GM19438 (cell line): ENCODE data around the gene C17orf113.
"Not testable (repeated sequence)": the region's sequence is repeated elsewhere in the genome, so short reads cannot be mapped to it uniquely, and the experiment has no call there.

ENCODE experiments used
- ATAC-seq: cut with Tn5 transposase; IDR thresholded peaks from one replicate; pipeline ENCODE4 v1.9.1; 2021; ENCODE audit warnings: low read depth; ENCODE audit not compliant: unreplicated experiment

The C17orf113 gene

DNA sequence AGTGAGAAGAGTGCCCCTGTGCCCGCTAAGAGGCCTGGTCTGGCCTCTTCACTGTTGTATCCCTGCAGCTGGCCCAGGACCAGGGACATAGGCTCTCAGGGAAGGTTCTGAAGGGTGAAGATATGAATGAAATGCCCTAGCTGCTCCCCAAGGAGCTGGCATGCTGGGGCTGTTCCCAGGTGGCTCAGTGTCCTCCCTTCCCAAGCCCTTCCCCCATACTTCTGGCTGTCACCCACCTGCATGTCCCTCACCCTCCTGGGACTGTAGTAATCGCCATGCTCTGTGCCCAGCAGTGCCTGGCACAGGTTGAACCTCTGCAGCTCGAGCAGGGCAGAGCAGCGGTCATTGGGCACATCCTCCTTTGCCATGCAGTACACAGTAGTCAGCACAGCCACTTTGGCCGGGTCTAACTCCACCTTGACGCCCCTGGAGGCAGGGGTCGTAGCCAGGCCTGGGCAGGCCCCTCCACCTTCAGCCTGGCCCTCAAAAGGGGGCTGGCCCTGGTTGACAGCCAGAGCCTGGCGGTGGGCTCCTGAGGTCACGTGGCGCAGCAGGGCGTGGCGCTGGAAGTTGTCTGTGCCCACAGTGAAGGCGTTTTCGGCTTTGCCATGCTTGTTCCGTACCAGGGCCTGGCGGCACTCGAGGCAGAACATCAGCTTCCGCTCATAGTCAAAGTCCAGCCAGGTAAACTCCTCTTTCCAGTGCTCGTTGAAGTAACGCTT is 7.6 kb downstream of the C17orf113 start:
- no peak for ATAC-seq

DNA sequence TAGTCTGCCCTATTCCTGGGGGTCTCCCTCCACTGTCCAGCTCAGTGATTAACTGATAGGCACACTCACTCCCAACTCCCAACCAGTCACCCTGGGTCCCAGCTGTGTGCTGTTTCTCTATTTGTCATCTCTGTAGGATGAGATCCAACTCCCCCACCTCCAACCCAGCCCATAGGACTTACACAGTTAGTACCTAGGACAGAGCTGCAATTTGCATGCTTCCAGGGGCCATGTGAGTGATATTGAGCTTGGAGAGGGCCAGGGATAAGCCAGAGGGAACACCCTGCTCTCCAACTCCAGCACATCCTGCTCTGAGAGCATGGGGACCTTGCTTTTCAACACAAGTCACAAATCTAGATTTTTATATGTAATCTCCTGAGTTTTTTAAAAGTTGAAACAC is 8.8 kb downstream of the C17orf113 start:
- no peak for ATAC-seq

DNA sequence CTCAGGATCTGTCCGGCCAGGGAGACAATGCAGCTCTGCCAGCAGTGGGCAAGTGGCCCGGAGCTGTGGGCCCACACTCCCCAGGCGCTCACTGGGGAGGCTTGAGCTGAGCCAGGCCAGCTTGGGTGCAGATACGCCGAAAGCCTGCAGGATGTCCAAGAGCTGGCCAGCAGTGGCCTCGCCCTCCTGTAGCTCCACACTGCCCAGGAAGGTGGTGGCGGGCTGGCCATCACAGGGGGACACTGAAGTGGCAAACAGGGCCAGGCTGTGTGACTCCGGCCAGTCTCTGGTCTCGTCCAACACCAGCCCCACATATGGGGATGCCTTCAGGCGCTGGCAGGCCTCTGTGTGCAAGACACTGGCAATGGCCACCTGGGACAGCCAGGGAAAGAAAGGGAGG is 9.6 kb downstream of the C17orf113 start:
- no peak for ATAC-seq

DNA sequence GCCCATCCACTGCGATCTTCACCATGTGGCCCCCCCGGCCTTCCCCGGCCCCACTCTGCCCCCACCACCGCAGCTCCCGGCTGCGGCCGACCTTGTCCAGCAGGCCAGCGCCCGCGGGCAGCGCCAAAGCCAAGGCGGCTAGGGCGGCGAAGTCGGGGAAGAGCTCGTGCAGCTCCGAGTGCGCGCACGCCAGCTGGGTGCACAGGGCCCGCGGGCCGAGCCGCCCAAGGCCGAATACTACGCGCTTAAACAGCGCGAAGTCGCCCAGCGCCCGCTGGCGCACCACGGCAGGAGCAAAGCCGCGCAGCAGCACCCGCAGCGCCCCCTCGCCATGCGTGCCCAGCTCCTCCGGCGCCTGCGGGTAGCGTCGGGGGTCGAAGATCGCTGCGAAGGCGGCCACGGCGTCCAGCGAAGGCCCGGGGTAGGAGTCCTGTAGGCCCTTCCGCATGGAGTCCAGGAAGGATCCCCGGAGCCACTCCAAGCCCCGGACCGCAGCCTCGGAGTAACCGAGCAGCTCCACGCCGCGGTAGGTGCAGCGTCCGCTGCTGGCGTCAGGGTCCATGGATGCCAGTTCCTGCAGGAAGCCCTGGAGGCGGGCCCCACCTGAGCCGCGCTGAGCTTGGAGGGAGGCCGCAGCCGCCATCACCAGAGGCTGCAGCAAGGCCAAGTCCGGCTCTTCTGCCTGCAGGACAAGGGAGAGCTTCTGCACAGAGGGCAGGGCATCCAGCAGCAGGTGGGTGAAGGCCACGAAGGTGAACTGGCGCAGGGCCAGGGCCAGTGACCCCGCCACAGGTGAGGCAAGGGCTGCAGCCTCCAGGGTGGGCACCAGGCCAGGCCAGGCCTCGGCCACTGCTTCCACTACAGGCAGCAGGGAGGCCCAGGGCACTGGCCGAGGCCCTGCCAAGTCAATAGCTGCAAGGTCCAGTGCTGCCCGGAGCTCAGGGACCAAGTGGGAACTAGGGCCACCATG is 10.3 kb downstream of the C17orf113 start:
- ATAC-seq = no peak

DNA sequence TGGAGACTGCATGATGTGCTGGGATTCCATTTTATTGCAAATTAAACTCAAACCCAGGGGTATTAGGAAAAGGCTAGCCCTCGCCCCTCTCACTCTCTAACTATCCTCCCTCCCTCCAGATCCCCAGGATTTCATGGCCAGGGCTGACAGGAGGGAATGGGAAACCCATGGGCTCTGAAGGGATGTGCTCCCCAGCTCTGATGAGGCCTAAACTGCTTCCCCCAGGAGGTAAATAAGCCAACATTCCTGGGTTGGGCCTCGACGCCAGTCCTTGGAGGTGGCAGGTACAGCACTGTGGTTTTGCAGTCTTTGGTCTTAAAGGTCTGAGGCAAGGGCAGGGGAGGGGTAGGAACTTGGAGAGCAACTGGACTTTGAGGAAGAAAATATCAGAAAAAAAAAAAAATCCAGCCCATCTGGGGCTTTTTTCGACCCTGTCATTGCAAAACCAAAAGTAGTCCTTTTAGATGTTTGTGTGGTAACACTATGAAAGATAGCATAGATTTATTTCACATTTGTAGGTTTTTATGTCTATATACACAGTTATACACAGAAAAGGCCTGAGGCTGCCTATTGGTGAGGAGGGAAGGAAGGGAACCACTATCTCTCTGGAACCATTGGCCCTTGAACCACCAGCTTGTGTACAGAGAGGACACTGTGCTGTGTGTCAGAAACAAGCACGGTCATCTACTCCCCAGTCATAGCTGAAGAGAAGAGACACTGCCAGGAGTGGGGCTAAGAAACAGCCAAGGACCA is 12.0 kb downstream of the C17orf113 start:
- no peak for ATAC-seq

DNA sequence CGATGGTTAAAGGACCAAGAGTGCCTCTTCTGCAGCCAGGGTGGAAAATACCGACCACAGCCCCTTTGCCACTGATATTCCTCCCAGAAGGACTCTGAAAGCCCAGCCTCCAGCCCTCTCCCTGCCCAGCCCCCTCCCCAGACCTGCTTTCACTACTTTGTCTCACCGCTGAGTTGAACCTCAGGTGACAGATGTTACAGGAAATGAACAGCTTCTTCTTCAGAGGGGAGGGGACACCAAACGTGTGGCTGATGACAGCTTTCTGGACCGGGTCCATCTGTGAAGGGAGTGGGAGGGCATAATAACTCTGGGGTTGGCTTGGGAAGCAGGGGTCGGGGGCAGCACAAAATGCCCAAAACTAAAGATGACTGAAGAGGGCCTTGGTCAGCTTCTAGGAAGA is 16.3 kb downstream of the C17orf113 start:
- ATAC-seq = no peak

DNA sequence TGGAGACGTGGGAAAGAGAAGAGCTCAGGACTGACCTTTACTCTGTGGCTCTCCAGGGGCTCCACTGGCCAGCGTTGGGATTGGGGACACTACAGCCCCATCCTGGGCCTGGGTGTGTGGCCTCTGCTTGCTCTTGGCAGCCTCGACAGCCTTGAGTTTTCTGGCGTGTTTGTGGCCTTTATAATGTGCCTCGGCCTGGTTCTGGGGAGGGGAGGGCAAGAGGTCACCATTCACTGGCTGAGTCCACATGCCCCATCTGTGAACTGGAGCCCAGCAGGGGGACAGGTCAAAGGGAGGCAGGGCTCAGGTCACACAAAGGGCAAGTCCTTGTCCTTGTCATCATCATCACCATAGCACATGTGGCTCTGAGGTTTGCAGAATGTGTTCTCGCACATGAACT is 18.8 kb downstream of the C17orf113 start:
- no peak for ATAC-seq

DNA sequence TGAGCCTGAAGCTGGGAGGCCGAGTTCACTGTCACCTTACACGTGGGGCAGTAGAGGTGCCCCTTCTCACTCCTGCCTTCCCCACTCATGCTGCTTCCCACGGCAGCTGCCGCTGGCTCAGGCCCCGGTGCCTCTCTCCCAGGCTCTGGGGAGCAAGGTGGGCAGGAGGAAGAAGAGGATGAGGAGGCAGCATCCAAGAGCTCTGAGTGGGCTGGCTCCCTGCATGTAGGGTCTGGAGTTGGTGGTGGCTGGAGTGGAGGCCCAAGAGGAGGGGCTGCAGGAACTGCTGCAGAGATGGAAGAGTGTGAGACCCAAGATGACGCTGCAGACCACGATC is 21.6 kb downstream of the C17orf113 start:
- no peak for ATAC-seq

DNA sequence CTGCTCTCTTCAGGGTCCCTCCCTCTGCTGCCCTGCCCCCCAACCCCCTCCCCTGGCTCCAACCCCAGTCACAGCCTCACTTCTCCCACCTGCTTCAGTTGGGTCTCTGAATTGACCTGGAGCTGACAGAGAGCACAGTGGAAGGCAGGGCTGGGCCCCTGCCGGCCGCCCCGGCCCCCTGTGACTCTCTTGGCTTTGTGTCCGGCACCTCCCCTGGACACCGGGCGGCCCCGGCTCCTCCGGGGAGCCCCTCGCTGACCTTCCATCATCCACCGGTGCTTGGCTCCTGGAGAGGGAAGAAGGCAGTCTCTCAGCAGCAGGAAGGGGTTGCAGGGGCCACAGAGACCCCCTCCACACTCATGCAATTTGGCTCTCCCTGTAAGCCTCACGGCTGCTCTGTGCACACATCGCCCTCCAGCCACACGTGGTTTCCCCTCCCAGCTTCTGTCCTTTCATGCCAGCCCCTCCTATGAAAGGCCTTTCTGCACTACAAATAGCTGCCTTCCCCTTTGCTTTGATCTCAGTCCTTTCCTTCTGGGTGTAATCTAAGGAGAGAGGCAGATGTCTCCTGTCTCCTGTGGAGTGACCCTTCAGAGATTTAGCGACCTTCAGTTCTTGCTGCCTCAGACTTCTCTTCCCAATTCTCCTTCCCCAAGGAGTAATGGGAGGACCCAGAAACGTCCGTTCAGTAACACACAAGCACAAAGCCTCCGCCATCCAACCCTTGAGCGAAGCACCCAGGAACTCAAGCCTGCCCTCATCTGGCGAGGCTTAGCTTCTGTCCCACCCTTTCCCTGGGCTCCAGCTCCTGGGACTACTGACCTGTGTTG is 22.2 kb downstream of the C17orf113 start:
- no peak for ATAC-seq

DNA sequence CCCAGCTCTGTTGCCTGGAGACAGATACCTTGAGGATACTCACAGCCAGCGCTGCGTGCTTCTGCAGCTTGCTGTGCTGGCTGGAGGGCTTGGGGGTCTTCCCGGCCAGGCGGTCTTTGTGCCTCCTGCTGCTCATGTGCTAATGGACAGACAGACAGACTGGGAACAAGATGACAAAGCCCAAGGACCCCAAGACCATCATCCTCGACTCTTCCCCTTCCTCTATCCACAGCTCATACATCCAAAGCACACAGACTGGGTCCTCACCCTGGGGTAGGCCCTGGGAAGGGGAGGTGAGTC is 22.9 kb downstream of the C17orf113 start:
- ATAC-seq = no peak

DNA sequence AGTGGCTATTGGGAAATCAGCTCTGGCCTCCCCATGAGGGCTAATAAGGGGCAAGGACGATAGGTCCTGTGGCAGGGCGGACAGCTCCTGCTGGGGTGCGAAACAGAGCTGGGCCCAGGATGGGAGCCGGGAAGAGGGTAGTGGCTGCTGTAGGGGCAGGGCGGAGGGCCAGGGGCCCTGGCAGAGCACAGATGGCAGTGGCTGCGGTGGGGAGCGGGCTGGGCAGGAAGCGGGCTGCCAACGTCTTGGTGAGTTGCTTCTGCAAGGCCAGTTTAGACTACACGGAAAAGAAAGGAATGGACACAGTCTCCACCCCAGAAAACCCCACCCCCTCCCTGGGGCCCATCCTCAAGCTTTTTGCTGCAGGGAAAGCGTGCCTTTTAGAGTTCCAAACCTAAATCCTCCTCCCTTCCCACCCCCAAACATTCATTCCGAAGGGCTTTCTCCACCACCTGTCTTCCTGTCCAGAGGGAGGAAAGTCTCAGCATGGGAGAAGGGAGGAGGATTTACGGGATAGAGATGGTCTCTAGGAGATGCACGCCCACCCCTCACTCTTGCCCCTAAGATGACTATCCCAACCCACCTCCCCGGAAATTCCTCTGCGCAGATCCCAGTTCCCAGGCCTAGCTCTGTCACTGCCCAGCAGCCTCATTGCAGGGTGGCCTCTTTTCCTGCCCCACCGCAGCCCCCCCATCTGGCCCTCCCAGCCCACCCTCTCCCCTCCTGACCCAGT is 23.4 kb downstream of the C17orf113 start:
- no peak for ATAC-seq

DNA sequence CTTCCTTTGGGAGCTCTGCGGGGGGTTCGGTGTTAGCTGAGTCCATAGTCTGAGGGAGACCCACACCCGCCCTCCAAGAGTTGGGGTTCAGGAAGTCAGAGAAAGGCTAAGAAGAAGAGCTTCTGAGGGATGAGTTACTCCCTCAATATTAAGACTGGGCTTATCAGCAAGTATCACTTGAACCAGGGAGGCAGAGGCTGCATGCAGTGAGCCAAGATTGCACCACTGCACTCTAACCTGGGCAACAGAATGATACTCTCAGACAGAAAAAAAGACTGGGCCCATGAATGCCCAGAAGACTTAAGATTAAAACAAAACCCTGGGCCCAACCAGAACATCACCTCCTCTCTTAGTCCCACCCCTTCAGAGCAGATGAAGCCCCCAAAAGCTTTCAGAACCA is 24.5 kb downstream of the C17orf113 start:
- no peak for ATAC-seq

DNA sequence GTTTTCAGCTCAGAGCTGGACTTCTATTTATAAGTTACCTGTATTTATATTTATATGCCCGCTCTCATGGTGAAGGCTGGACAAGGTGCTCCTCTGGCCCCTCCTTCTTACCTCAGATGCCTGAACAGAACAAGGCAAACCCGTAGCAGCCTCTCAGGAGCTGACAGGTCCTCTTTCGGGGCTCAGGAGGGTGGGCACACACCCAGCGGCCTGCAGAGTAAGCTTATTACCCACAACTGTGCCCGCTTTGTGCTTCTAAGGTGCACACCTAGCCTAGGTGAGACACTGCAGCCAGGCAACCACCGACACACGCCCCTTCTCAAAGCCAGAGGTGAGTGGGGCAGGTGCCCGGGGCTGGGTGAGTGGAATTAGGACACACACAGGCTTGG is 25.2 kb downstream of the C17orf113 start:
- no peak for ATAC-seq

DNA sequence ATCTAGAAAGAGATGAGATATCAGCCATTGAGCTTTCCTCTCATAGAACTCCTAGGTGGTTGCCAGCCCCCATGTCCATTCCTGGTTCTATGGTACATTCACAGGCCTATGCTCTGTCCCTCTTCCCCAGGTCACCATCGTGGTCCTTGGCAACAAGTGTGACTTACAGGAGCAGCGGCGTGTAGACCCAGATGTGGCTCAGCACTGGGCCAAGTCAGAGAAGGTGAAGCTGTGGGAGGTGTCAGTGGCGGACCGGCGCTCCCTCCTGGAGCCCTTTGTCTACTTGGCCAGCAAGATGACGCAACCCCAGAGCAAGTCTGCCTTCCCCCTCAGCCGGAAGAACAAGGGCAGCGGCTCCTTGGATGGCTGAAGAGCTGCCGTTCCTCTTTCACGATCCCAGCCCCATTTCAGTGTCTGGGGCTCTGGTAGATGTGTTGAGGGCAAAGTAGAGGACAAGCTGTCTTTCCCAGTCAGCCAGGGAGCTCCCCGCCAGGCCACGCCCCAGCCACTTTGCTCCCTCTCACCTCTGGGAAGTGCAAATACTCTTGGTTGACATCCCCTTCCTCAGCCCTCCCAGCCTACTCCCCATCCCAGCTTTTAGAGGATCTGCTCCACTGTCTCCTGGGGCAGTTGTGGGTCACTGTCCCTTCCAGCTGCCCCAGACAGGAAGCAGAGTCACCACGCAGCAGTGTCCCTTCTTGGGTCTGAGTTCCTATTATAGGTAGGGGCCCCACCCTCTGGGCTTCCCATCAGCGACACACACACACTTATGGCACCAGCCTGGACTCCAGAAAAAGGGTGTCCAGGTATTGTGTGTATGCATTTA is 26.7 kb downstream of the C17orf113 start:
- no peak for ATAC-seq

DNA sequence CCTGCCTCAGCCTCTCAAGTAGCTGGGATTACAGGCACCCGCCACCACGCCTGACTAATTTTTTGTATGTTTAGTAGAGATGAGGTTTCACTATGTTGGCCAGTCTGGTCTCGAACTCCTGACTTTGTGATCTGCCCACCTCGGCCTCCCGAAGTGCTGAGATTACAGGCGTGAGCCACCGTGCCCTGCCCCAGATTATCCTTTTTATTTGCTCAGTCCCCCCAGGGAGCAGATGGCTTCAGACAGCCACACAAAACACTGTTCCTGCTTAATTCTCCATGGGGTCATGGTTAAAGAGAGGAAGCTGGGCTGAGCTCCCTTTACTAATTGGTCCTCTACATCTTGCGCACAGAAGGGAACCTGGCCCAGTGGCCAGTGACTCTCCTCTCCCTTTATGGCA is 29.6 kb downstream of the C17orf113 start:
- ATAC-seq = not testable (repeated sequence)

DNA sequence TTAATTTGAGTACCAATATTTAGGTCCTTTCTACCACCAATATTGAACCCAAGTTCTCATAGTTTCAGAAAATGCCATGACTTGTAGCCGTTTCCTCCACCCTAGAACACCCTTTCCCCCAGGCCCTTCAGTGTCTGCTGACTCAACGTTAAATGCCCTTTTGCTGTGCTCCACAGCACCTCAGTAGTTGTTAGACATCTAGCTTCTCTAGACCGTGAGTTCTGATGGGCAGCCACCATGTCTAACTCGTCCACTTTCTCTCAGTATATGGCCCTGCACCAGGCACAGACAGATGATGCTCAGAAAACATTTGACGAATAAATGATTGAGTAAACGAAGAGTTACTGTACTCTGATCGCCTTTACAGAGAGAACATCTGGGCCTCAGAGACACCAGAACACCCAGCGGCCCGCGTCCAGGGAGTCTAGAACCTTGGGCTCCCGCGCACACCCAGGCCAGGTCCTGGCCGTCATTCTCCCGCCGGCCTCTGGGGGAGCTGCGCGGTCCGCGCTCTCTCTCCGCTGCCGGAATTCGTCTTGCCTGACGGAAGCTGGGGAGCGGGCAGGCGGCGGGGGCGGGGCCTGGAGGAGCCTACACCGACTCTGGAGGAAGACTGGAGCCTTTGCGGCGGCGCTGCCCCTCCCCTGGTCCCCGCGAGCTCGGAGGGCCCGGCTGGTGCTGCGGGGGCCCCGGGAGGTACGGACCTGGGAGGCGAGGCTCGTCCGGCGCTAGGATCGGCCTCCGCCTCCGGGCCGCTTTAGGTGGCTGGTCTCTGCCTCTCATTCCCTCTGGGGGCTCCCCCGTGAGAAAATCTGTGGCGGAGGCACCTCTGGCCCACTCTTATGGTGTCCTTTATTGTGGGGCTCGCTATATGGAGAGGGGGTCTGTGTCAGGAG is 30.6 kb downstream of the C17orf113 start, which contains the start of gene NKIRAS2:
Gene NKIRAS2 (plus strand): TSS at position 582 of the 896 bp plus-strand sequence. CDS start 1,488 bp downstream, outside the sequence.
- peak; percentile 49 for ATAC-seq

DNA sequence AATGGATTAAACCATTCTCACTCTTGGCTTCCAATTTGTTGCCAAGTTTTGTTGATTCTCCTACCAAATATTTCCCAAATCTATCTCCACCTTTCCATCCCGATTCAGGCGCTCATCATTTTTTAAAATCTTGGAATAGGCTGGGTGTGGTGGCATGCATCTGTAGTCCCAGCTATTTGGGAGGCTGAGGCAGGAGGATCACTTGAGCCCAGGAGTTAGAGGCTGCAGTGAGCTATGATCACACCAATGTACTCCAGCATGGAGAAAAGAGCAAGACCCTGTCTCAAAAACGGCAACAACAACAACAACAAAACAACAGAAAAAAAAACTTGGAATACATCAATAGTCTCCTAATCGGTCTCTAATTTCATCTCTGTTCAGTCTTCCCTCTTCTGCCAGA is 31.4 kb downstream of the C17orf113 start:
- no peak for ATAC-seq

DNA sequence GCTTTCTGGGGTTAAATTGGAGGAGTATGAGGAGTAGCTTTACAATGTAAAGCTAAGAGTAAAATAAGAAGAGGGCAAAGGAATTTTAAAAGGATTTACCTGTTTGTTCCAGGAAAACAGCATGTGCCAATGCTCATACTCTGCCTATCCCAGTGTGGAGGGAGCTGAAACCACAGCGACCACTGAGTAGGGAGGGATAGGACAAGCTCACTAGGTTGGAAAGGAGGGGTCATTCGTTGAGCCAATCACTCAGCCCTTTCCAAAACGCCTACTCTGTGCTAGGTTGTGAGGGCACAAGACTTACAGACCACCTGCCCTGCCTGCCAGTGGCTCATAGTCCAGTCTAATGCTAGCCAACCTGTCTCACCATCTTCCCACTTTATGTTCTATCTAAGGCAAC is 32.1 kb downstream of the C17orf113 start:
- ATAC-seq = no peak
